WTC11 (cell line): ENCODE results near the gene ADK.

ENCODE experiments used
- CBFB ChIP-seq: sonication (generic); formaldehyde crosslinking; IDR thresholded peaks from 2 replicates; pipeline ENCODE4 v1.8.1; 2022; ENCODE audit warnings: mild to moderate bottlenecking, low read depth, missing genetic modification reagents
- NR1H2 ChIP-seq: sonication (generic); formaldehyde crosslinking; IDR thresholded peaks from 2 replicates; pipeline ENCODE4 v1.9.0; 2021; ENCODE audit warnings: mild to moderate bottlenecking, moderate library complexity, missing genetic modification reagents
- SP1 ChIP-seq: sonication (generic); formaldehyde crosslinking; conservative IDR thresholded peaks from 2 replicates; pipeline ENCODE4 v1.8.1; 2022; ENCODE audit warnings: missing genetic modification reagents

- no peak for TF ChIP-seq CBFB (CRISPR knock-in tag)
- no peak for TF ChIP-seq NR1H2 (CRISPR knock-in tag)
- TF ChIP-seq SP1 (CRISPR knock-in tag), result no peak
Measured at GRCh38 chr10:74290708-74291107, 139.7 kb downstream of the ADK start.
